ENCODE data around the gene RERE.

Gene RERE

GRCh38 chr1:8495928-8496401 lies 321.5 kb downstream of the RERE start:
- no peak for TF ChIP-seq EZH2phosphoT487 (IDR thresholded peaks at IDR 0.05; ENCODE audit: borderline replicate concordance, low read length)
- TF ChIP-seq CTCF (IDR thresholded peaks at IDR 0.05; ENCODE audit: low read depth, low read length, poor library complexity, severe bottlenecking), result no peak
- H3K9me2 ChIP-seq (replicated peaks; ENCODE audit: control insufficient read depth, low read length), result no peaks in the 10 kb centered on the region
- H3K36me3 ChIP-seq (ENCODE audit: control insufficient read depth, low read length), result peaks cover 41% of the 10 kb centered on the region
- H3K27ac ChIP-seq (ENCODE audit: low read depth, low read length), result peak overlapping the region; percentile 89
- H3K79me2 ChIP-seq (ENCODE audit: control insufficient read depth, low read length), result peaks cover 23% of the 10 kb centered on the region
- no peaks in the 10 kb centered on the region for H4K20me1 ChIP-seq (ENCODE audit: control insufficient read depth, insufficient read depth, low read depth, low read length)
- peak overlapping the region; percentile 70 for H3K4me2 ChIP-seq (ENCODE audit: low read length)
- peak overlapping the region; percentile 47 for H3K4me3 ChIP-seq (ENCODE audit: low read length)
- peaks cover 58% of the 10 kb centered on the region for H3F3A ChIP-seq (ENCODE audit: control insufficient read depth, insufficient read depth)
- H3K27me3 ChIP-seq (ENCODE audit: control insufficient read depth, low read length), result no peaks in the 10 kb centered on the region
- no peaks in the 10 kb centered on the region for H3K9me3 ChIP-seq (ENCODE audit: control insufficient read depth, insufficient read depth, low read length)
- peaks cover 76% of the 10 kb centered on the region for H3K4me1 ChIP-seq (ENCODE audit: control insufficient read depth, low read length)

GRCh38 chr1:8494681-8495080 lies 322.8 kb downstream of the RERE start:
- Histone ChIP-seq H3K4me1 (ENCODE audit: control insufficient read depth, low read length) (peaks cover 76% of the 10 kb centered on the region), H3K79me2 (ENCODE audit: control insufficient read depth, low read length) (peaks cover 23% of the 10 kb centered on the region), H3K9me3 (ENCODE audit: control insufficient read depth, insufficient read depth, low read length) (no peaks in the 10 kb centered on the region)

GRCh38 chr1:8493916-8494540 lies 323.4 kb downstream of the RERE start:
- H3K4me3 ChIP-seq (ENCODE audit: low read length), result peak overlapping the region; percentile 55
- peaks cover 71% of the 10 kb centered on the region for H3K4me1 ChIP-seq (ENCODE audit: control insufficient read depth, low read length)
- H3K9me2 ChIP-seq (replicated peaks; ENCODE audit: control insufficient read depth, low read length), result no peaks in the 10 kb centered on the region
- H3K9me3 ChIP-seq (ENCODE audit: control insufficient read depth, insufficient read depth, low read length), result no peaks in the 10 kb centered on the region
- no peak for TF ChIP-seq CTCF (IDR thresholded peaks at IDR 0.05; ENCODE audit: low read depth, low read length, poor library complexity, severe bottlenecking)
- peak overlapping the region; percentile 70 for H3K4me2 ChIP-seq (ENCODE audit: low read length)
- H3K36me3 ChIP-seq (ENCODE audit: control insufficient read depth, low read length), result peaks cover 41% of the 10 kb centered on the region
- H3K27ac ChIP-seq (ENCODE audit: low read depth, low read length), result peak overlapping the region; percentile 89
- peaks cover 51% of the 10 kb centered on the region for H3F3A ChIP-seq (ENCODE audit: control insufficient read depth, insufficient read depth)
- peaks cover 23% of the 10 kb centered on the region for H3K79me2 ChIP-seq (ENCODE audit: control insufficient read depth, low read length)
- no peaks in the 10 kb centered on the region for H4K20me1 ChIP-seq (ENCODE audit: control insufficient read depth, insufficient read depth, low read depth, low read length)
- no peaks in the 10 kb centered on the region for H3K27me3 ChIP-seq (ENCODE audit: control insufficient read depth, low read length)

More at GRCh38 chr1:8494681-8495080, 322.8 kb downstream of the RERE start:
- H3K4me2 ChIP-seq (ENCODE audit: low read length), result peak overlapping the region; percentile 70
- H3K27ac ChIP-seq (ENCODE audit: low read depth, low read length), result peak overlapping the region; percentile 89
- H3K27me3 ChIP-seq (ENCODE audit: control insufficient read depth, low read length), result no peaks in the 10 kb centered on the region
- H4K20me1 ChIP-seq (ENCODE audit: control insufficient read depth, insufficient read depth, low read depth, low read length), result no peaks in the 10 kb centered on the region
- H3K4me3 ChIP-seq (ENCODE audit: low read length), result peak overlapping the region; percentile 47
- TF ChIP-seq EZH2phosphoT487 (IDR thresholded peaks at IDR 0.05; ENCODE audit: borderline replicate concordance, low read length), result no peak
- no peak for TF ChIP-seq CTCF (IDR thresholded peaks at IDR 0.05; ENCODE audit: low read depth, low read length, poor library complexity, severe bottlenecking)
- peaks cover 57% of the 10 kb centered on the region for H3F3A ChIP-seq (ENCODE audit: control insufficient read depth, insufficient read depth)
- no peaks in the 10 kb centered on the region for H3K9me2 ChIP-seq (replicated peaks; ENCODE audit: control insufficient read depth, low read length)
- H3K36me3 ChIP-seq (ENCODE audit: control insufficient read depth, low read length), result peaks cover 41% of the 10 kb centered on the region
